PC-9 (cell line): ENCODE data around the gene MYO16.

Source experiments
- CTCF ChIP-seq: fragments of 200-600 bp; sonication (generic); conservative IDR thresholded peaks from 2 replicates; pipeline ENCODE4 v1.6.1; 2017; ENCODE audit warnings: mixed run types, antibody characterized with exemption, mild to moderate bottlenecking, moderate library complexity
- EZH2 ChIP-seq: fragments of 200-600 bp; sonication (generic); IDR thresholded peaks from 2 replicates; pipeline ENCODE4 v1.8.0; 2017; ENCODE audit warnings: antibody characterized with exemption, low read depth

- no peak for TF ChIP-seq CTCF
- TF ChIP-seq EZH2, result no peak
Measured at GRCh38 chr13:109126891-109127641, 497.7 kb downstream of the MYO16 start.
